ENCODE results near the gene TRAPPC4.
"Not testable (repeated sequence)": the region's sequence is repeated elsewhere in the genome, so short reads cannot be mapped to it uniquely, and the experiment has no call there.

The TRAPPC4 gene

DNA sequence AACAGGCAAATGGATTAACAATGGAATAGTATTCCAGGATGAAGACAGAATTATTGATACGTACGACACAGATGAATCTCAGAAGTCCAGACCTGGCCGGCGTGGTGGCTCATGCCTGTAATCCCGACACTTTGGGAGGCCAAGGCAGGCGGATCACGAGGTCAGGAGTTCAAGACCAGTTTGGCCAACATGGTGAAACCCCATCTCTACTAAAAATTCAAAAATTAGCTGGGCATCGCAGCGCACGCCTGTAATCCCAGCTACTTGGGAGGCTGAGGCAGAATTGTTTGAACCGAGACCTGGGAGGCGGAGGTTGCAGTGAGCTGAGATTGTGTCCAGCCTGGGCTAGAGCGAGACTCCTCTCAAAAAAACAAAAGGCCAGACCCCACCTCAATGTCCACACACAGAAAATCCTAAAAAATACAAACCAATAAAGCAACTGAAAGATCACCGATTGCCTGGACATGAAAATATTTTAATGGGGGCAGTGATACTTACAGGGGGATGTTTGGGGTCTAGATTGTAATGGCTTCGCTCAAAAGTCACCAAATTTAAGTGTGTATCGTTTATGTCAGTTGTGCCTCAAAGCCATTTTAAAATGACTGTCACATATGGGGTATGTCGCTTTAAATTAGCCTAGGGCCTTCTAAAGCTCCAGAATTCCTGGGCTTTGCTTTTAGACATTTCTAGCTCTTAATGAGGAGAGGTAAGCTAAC is 4.2 kb upstream of the TRAPPC4 start:
- no peak for DNase-seq (ENCODE audit: low spot score)

DNA sequence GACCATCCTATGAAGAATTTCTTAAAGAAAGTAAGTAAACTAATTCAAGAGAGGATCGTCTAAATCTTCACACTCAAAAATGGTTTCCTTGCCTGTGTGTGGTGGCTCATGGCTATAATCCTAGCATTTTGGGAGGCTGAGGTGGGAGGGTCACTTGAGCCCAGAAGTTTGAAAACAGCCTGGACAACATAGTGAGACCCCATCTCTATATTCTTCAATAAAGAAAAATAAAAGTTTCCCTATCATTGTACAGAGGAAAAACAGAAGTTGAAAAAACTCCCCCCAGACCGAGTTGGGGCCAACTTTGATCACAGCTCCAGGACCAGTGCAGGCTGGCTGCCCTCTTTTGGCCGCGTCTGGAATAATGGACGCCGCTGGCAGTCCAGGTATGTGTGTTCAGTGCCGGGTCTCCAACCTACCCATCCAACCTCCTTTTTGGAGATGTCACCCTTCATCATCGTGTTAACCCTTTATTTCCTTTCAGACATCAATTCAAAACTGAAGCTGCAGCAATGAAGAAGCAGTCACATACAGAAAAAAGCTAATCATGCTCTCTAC is 3.4 kb upstream of the TRAPPC4 start:
- DNase-seq (ENCODE audit: low spot score), result no peak

DNA sequence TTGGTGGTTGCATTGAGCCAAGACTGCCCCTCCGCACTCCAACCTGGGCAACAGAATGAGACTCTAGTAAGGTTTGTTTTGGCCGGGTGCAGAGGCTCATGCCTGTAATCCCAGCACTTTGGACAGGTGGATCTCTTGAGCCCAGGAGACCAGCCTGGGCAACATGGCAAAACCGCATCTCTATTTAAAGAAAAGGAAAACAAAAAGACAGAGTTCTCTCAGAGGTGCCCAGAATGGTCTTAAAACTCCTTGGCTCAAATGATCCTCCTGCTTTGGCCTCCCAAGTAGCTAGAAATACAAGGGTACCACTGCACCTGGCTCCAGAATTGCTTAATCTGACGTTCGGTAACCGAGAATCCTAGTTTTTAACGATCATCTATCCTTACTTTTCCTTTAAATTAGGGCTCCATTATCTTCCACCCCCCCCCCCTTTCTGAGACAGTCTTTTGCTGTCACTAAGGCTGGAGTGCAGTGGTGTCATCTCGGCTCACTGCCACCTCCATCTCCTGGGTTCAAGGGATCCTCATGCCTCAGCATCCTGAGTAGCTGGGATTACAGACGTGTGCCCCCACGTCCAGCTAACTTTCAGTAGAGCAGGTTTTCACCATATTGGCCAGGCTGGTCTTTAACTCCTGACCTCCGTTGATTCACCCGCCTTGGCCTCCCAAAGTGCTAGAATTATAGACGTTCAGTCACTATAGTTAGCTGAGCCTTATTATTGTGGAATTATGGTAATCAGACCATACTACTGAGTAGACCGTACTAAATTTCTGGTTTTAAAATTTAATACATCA is 2.2 kb upstream of the TRAPPC4 start:
- DNase-seq (ENCODE audit: low spot score), result no peak

DNA sequence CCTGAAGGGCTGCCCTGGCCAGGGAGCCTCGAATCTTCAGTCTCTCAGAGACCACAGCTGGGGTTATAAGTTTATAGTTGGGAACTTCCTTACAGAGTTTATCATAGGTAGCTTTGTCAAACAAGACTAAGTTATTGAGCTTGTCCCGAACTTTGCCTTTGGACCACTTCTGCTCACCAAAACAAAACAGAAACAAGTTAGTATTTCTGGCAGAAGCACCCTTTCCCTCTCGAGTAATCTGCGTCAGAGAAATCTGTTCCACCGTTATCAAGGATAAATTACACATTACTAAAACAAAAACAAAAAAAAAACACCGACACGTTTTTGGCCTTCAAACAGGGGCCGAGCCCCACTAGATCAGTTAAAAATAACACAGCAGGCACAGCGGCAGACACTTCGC is 1.2 kb upstream of the TRAPPC4 start:
- not testable (repeated sequence) for DNase-seq (ENCODE audit: low spot score)

DNA sequence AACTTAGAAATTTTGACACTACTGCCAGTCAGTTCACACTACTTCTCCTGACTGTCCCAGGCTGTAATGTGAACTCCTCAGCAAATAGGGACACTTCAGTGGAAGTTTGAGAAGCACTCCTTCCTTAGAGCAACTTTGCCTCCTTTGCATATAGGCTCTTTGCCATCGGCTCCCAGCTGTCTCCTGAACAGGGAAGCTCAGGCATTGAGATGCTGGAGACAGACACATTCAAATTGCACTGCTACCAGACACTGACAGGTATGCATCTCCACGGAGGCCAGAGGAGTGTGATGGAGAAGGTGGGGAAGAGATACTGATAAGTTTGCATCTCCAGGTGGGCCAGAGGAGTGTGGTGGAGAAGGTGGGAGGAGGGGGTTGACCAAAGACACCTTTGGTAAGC is 1.4 kb downstream of the TRAPPC4 start:
- DNase-seq (ENCODE audit: low spot score), result no peak

DNA sequence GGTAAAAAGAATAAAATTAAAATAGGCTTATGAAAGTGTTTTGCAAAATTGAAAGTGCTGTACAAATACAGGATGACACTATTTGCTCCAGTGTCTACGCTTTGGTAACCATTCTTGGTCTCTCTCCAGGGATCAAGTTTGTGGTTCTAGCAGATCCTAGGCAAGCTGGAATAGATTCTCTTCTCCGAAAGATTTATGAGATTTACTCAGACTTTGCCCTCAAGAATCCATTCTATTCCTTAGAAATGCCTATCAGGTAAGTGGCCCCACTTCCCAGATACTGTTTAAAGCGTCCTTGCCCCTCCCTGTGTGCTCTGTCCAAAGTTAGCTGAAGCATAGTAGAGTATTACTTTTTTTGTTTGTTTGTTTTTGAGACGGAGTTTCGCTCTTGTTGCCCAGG is 3.1 kb downstream of the TRAPPC4 start:
- no peak for DNase-seq (ENCODE audit: low spot score)

DNA sequence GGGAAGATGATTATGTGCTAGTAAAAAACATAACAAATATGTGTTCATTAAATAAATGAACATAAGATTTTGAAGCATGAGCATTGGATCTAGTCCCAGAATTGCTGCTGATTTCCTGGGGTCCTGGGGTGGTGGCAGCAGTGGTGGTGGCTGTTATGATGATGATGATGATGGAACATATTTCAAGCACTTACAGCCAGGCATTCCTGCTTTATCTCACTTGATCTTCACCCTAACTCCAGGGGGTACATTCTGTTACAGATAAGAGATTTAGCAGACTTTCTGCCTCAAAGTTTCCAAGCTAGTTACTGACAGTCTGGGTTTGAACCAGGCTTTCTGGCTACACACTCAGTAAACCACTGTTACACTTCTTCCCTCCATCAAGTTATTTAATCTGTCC is 5.2 kb downstream of the TRAPPC4 start:
- DNase-seq (ENCODE audit: low spot score), result no peak

DNA sequence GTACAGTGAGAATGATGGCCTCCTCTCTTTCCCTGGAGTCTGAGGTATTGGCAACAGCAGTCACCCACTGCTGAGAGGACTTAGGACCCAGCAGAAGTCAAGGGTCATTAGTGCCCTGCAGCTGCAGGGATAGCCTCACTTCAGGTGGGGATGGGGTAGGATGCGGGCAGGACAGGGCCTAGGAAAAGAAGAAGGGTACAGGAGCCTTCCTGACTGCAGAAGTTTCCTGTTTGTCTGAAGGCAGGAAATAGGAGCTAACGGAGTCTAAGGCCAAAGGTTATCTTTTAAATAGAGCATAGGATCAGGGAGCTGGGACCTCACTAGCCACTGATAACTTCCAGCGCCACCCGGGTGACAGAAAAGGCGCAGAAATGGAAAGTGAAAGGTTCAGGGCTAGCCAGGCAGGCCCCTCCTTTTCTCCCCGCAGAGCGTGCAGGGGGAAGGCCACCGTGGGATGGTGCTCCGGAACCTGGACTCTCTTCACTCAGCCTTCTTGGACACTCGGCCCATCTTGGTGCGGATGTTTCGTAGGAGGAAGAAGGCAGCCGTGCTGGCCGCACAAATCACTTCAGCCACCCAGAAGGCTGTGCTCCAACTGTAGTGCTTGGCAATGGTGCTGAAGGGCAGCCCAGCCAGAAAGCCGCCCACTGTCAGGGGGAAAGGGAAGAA is 6.0 kb downstream of the TRAPPC4 start:
- no peak for DNase-seq (ENCODE audit: low spot score)

DNA sequence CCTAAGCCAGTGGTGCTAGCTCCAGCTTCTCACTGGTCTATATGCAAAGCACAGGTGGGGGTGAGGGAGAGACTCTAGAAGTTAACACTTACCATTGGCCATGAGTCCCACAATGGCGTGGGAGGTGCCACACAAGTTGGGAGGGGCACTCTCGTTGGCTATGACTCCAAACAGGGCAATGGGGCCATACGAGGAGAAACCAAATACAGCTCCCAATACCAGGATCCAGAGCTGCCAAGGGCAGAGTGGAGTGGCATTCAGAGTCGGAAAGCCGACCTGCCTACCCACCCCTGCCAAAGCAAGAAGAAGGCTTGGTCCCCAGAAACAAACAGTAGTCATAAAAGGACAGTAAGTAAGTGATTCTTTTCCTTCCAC is 6.5 kb downstream of the TRAPPC4 start:
- DNase-seq (ENCODE audit: low spot score), result no peak

DNA sequence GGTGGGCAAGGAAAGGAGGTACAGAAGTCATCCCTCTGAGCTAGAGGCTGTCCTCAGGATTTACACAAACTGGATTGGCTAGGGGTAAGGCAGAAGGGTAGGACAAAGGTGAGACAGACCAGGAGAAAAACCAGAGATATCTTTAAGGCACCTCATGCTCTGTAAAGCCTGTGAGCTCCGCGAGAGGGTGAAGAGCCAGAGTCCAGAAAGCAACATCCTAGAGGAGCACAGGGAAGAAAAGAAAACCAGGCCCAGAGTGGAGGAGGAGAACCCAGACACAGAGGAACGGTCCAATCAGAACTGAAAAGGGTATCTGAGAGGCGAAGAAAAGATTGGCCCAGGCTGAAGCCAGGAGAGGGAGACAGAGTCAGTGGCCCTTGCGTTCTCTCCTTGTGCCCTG is 7.0 kb downstream of the TRAPPC4 start:
- no peak for DNase-seq (ENCODE audit: low spot score)

DNA sequence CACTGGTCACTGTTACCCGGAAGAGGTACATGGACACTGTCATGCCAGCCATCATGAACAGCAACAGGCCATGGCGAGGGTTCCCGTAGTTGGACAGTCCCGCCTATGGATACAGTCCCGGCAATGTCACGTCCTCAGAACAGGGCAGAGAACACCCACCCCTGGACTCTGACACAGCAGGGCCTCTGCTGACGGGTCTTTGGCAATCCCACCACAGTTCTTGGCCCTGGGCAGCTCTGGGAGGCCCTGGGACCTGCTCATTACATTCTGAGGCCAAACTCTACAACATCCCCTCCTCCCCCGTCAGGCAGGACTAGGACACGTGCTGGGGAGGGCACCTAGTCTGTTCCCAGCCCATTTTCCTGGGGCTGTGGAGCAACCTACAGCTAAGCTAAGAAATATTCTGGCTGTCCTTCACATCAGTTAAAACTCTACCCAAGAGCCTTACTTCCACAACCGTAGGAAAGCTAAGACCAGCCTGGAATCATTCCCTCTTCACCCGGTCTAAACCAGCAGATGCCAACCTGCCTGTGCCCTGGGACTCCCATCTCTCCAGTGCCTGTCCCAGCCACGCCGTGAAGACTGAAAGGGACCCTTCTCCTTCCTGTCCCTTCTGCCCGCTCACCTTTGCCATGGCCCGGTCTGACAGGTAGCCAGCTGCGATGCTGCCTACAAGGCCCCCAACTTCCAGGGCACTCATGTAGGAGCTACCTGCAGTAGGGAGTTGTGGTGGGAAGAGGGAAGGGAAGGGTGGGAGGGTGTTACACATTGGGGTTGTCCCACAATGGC is 7.6 kb downstream of the TRAPPC4 start:
- DNase-seq (ENCODE audit: low spot score), result no peak

DNA sequence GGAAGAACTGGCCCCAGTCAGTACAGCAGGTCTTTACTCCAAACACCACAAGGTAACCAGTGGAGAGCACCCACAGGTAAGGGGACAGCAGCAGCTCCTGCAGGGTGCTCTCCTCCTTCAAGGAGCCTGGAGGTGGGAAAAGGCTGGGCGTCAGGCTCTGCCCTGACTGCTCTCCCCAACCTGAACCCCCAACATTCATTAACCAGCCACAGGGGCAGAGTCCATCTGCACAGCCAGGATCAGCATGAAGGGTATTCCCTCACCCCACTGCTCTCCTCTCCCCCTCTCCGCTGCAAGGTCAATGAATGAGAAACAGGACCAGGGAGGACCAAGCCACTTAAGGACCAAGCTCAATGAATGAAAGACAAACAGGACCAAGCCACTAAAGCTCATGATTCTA is 8.4 kb downstream of the TRAPPC4 start:
- no peak for DNase-seq (ENCODE audit: low spot score)

DNA sequence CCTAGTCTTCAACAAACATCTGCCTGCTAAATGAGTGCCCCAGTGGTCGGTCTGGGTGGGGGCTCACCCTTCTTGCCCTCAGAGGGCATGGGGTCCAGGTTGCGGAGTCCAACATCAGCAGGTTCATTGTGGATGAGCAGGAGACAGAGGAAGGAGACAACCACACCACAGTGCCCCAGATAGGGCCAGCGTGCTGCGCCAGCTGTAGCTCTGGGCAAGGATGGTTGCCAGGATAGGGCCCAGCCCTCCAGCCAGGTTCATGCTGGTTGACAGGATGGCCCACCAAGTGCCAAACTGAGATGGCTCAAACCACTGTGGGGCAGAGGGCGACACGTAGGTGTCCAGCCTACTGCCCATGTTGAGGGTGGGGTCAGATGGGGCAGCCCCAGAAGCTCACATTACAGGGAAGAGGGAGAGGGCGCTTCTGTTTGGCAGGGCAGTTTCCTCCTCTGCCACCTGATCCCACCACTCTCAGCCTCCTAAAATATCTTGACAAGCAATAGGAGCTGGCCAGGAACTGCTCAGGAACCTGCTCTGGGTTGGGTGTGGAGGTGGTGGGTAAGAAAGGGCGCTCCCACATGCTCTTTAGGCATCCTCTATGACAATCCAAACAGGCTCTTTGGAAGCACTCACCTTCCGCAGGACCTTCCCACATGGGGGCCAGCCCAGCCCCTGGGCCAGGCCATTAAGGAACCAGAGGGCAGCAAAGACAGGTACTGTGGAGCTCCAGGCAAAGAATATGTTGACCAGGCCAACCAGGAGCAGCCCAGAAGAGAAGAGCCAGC is 9.2 kb downstream of the TRAPPC4 start:
- DNase-seq (ENCODE audit: low spot score), result no peak

DNA sequence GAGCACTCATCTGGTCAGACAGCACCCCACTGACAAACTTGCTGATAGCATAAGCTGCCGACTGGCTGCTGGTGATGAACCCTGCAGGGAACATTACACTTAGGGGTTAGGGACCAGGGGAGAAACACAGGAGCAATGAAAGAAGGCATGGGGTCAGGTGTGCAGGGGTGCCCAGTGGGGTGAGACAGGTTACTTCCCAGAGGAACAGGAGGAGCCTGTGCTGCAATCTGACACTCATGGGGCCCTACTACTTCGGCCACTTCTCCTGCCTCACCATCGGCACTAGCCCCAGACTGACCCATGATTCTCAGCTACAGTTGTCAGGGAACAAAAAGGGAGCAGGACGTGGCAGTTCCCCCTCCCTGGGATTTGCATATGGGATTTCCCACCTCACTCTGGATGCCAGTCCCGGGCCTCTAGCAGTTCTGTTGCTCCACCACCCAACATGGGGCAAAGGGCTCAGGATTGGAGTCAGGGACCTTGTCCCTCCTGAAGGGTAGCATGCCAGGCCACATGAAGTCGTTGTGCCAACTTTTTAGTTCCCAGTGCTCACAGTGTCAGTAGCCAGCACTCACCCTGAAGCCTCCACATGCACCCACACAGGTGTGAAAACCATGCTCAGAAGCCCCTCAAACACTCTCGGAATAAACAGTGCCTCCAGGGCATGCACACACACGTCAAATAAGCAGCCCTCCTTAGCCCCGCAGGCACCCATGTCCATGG is 9.9 kb downstream of the TRAPPC4 start:
- no peak for DNase-seq (ENCODE audit: low spot score)

DNA sequence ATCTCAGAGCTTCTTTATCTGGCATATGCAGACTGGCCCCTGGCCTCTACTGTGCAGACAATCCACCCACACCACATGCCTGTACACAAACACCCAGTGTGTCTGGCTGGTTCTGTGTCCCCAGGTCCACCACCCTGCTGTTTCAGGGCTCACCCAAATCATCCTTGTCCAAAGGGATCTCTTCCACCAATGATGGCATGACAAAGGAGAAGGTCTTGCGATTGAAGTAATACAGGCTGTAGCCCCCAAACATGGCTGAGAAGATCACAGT is 10.4 kb downstream of the TRAPPC4 start:
- DNase-seq (ENCODE audit: low spot score), result no peak

DNA sequence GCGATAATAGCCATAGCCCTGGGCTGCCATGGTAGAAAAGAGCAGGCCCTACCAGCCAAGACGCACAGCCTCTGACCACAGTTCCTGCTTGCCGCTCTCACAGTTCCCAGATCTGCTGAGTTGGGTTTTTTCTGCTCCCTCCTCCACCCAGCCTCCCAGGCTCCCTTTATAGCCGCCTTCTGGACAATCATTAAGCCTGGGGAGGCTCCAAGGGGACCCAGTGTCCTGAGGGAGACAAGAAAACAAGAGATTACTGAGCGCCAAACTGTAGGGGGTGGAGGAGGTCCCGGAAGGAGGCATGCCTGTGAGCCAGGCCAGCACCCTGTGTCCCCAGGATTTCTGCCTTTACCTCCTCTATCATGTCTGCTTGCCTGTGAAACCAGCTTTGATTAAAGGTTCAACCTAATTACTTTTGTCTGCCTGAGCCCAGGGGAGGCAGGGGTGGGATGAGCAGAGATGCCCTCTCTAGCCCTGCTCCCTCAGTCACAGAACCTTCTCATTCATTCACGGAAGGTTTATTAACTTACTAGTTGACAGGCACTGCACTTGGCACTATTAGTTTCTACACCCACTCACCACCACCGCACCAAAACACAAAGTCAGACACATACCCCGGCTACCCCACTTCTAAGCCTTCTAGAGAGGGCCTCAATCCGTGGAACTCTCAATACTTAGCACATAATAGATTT is 10.9 kb downstream of the TRAPPC4 start:
- DNase-seq (ENCODE audit: low spot score), result peak; percentile 42

DNA sequence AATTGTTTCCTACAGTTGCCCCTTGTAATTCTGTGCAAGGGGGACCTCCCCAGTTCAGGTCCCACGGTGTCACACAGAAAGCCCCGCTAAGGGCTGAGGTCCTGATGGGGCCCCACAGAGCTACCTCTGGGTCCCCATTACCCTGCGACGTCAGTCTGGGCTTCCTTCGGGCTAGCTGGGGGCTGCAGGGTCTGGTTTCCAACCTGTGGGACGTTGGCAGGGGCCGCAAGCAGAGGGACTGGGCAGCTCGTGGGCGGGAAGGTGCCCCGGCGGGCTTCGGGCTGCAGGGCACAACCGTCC is 11.4 kb downstream of the TRAPPC4 start:
- DNase-seq (ENCODE audit: low spot score), result no peak

DNA sequence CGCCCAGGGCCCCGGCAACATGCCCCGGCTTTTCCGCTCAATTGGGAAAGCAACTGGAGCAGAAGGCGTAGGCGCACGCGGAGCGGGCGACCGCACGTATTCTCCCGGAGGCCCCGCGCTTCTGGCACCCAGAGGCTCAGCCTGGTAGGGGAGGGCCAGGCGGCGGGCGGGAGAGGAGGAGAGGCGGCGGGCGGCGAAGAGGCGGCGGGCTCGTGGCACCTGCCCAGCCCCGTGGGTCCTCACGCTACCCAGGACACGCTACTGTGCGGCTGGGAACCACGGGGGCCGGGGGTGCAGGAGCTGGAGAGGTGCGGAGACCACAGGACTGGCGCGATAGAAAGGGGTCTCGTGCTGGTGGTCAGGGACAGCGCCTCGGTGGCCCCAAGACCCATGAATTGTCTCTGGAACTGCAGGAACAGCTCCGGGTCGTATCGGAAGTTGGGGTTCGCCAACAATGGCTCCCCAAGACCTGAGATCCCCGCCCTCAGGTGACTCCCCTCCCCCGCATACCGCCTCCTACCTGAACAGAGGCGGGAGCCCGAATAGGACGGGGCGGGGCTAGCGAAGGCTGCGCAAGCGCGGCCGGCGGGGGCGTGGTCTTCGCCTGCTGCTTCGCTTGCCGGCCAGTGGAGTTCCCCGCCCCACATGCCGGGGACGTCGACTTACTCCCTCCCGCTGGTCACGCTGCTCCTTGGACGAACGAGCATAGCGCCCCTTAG is 11.9 kb downstream of the TRAPPC4 start, which contains the start of gene SLC37A4:
TSS of gene SLC37A4 (minus strand) at position 549 of the 719 bp plus-strand sequence.
- peak; percentile 97 for DNase-seq (ENCODE audit: low spot score)

DNA sequence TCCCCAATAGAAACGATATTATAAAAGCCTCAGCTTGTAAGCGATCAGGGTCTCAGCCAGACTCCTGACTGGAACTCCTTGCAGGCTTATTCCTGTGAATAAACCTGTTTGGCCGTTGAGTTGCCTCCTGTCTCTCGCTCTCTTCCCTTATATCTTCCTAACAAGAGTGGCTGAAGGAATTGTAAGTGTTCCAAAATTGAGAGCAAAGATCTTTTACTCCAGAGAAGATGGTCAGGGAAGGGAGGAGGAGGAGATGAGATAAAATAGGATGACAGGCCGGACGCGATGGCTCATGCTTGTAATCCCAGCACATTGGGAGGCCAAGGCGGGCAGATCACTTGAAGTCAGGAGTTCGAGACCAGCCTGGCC is 13.3 kb downstream of the TRAPPC4 start:
- no peak for DNase-seq (ENCODE audit: low spot score)

DNA sequence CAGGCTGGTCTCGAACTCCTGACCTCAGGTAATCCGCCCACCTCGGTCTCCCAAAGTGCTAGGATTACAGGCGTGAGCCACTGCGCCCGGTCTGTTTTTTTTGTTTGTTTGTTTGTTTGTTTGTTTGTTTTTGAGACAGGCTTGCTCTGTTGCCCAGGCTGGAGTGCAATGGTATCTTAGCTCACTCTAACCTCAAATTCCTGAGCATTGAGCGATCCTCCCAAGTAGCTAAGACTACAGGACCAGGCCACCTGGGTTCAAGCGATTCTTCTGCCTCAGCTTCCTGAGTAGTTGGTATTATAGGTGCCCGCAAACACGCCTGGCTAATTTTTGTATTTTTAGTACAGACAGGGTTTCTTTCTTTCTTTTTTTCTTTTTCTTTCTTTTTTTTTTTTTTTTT is 14.9 kb downstream of the TRAPPC4 start:
- not testable (repeated sequence) for DNase-seq (ENCODE audit: low spot score)
